Heart right ventricle (tissue), 16 donors: ENCODE data around the gene CACNA1B. TPM values are rescaled to one million over a fixed set of nuclear protein-coding genes. Genes with fewer than 3 reads are reported as not detected.

ENCODE experiments used
- ATAC-seq, 8 donors: fragments of 200-7000 bp; cut with Tn5 transposase; one replicate each; pipeline ENCODE4 v1.9.1; 2020; ENCODE audit warnings: mild to moderate bottlenecking in 8 of 8, moderate library complexity in 8 of 8, moderate number of reproducible peaks in 1 of 8
- DNase-seq, 2 donors: peaks; one replicate each; pipeline ENCODE4 v3.0.0-alpha.2; 2020
- H3K27ac ChIP-seq, 10 donors: fragments of 200-600 bp; sonication (generic) in 2 of 10; one replicate each; pipeline versions ENCODE4 v1.5.0 to v1.8.0; 2020 to 2022; ENCODE audit warnings: mild to moderate bottlenecking in 3 of 10
- H3K27me3 ChIP-seq, 7 donors: fragments of 200-600 bp; one replicate each; pipeline ENCODE4 v1.8.0; 2021 to 2022; ENCODE audit warnings: mild to moderate bottlenecking in 2 of 7
- H3K36me3 ChIP-seq, 9 donors: fragments of 200-600 bp; sonication (generic) in 1 of 9; one replicate each; pipeline versions ENCODE4 v1.5.0 to v1.8.0; 2020 to 2022; ENCODE audit warnings: mild to moderate bottlenecking in 2 of 9
- H3K4me1 ChIP-seq, 9 donors: fragments of 200-600 bp; sonication (generic) in 1 of 9; one replicate each; pipeline versions ENCODE4 v1.5.0 to v1.8.0; 2020 to 2022; ENCODE audit warnings: mild to moderate bottlenecking in 4 of 9
- H3K4me3 ChIP-seq, 10 donors: fragments of 200-600 bp; sonication (generic) in 2 of 10; one replicate each; pipeline versions ENCODE4 v1.5.0 to v1.8.0; 2020 to 2022; ENCODE audit warnings: mild to moderate bottlenecking in 7 of 10, moderate library complexity in 2 of 10
- H3K9me3 ChIP-seq, 11 donors: fragments of 200-600 bp in 10 of 11; sonication (generic) in 2 of 11; one replicate each; pipeline versions ENCODE4 v1.5.0 to v1.8.0; 2013 to 2022; ENCODE audit warnings: mild to moderate bottlenecking in 2 of 11, control low read depth in 1 of 11, moderate library complexity in 1 of 11
- CTCF ChIP-seq, 9 donors: fragments of 200-600 bp; sonication (generic) in 2 of 9; IDR thresholded peaks; one replicate each; pipeline versions ENCODE4 v1.5.0 to v1.8.0; 2021 to 2022; ENCODE audit warnings: antibody characterized with exemption in 9 of 9, mild to moderate bottlenecking in 5 of 9, moderate library complexity in 1 of 9
- WGBS, 2 donors: extraction: QIAGEN DNeasy Blood & Tissue Kit; methylation state at CpG; one replicate each; pipeline ENCODE4 v1.1.7; 2013; ENCODE audit warnings: inconsistent platforms in 1 of 2; 5-methylcytosine and 5-hydroxymethylcytosine counted together
- intact Hi-C, 10 donors: fragments of 100-400 bp; cut with DNase I; formaldehyde crosslinking; loops; one replicate each; pipeline versions ENCODE4 v1.11.1 to v1.14.2; 2022
- polyA plus RNA-seq, 2 donors: library from polyadenylated mRNA; stranded (reverse); fragments of 200-250 nt; gene quantifications; one replicate each; pipeline ENCODE4 v1.2.3, GENCODE V29; 2013
- total RNA-seq, 10 donors: library from RNA; stranded (reverse); fragmentation: NEBNext Ultra II Directional in 3 of 10; extraction: Animal tissue kit (Norgen Biotek cat#: 25700) in 3 of 10; gene quantifications; one replicate each; pipeline versions ENCODE4 v1.2.1 to v1.2.4, GENCODE V29; 2021 to 2023
- donor health status: Arrhythmogenic right ventricular cardiomyopathy.
- donor health status: ischemic (EF 13 %, LVEDD 7.1; RV severe dilation, severe dysfunction).
- donor health status: healthy with polysubstance abuse.
- donor health status: DM: no; HTN: yes; CAD: no.
- donor health status: DM: no; HTN: no; CAD: no.
- donor health status: ischemic (EF 25% LVEDD 6.9; RV normal size, moderate dysfunction).
- donor health status: ischemic (EF 25% LVEDD 5.7; RV mildly dilated, moderate dysfunction).
- donor health status: healthy.
- donor health status: DM: yes; HTN: yes; CAD: no.
- donor health status: Ischemic cardiomyopathy.
- donor health status: ischemic (EF 35%, LVEDD 5.7; RV mildly dilated, moderate dysfunction).
- donor health status: nonischemic (EF 11% LVEDD 7.7; RV severe dilation, severe dysfunction).
- donor health status: DM: yes; HTN: yes; CAD: no.
- donor health status: PGD.
- donor health status: ischemic (EF 29% LVEDD 5.4; RV normal size, mild dysfunction).
- donor health status: nonischemic (EF 23%, LVEDD 6.1; RV moderate dilation, normal function).

CACNA1B gene
- total and polyA plus RNA-seq, 12 donors: under 0.01 to 0.66 (median 0.15) TPM; not detected in 1

GRCh38 chr9:138037140-138037539, 159.6 kb downstream of the CACNA1B start:
- peaks cover 0 to 9% (median 0%) of the 10 kb centered on the region in 11 donors for H3K9me3 ChIP-seq
- no peak overlapping the region for H3K27ac ChIP-seq
- 92% methylated on average over 6 of the region's 6 CpGs for WGBS, 2 donors
- H3K36me3 ChIP-seq: no peaks in the 10 kb centered on the region
- DNase-seq (no peak), ATAC-seq (no peak)
- H3K4me3 ChIP-seq: no peak overlapping the region
- intact Hi-C loops: no loop called here
- H3K4me1 ChIP-seq: peaks cover 0 to 6% (median 0%) of the 10 kb centered on the region in 9 donors
- TF ChIP-seq CTCF (IDR thresholded peaks at IDR 0.05): no peak
- H3K27me3 ChIP-seq: peaks cover 0 to 32% (median 20%) of the 10 kb centered on the region in 7 donors

- intact Hi-C loops: no loop called here
- DNase-seq (peak in 1 of 2 donors; percentile 20), ATAC-seq (peak; percentile 46 to 95 (median 86))
- H3K36me3 ChIP-seq: no peaks in the 10 kb centered on the region
- H3K27ac ChIP-seq: no peak overlapping the region
- H3K9me3 ChIP-seq: no peaks in the 10 kb centered on the region
- TF ChIP-seq CTCF (IDR thresholded peaks at IDR 0.05): no peak
- no peak overlapping the region for H3K4me3 ChIP-seq
- H3K27me3 ChIP-seq: peaks cover 0 to 27% (median 17%) of the 10 kb centered on the region in 7 donors
- H3K4me1 ChIP-seq: peaks cover 0 to 6% (median 0%) of the 10 kb centered on the region in 9 donors
- 3 to 9% methylated on average over 7 of the region's 7 CpGs for WGBS, 2 donors
These were observed 160.7 kb downstream of the CACNA1B start for GRCh38 chr9:138038244-138038671.

- 78 to 84% methylated on average over 17 of the region's 17 CpGs for WGBS, 2 donors
- TF ChIP-seq CTCF (IDR thresholded peaks at IDR 0.05): no peak
- Histone ChIP-seq H3K4me3 (no peak overlapping the region), H3K36me3 (no peaks in the 10 kb centered on the region), H3K4me1 (peaks cover 0 to 6% (median 0%) of the 10 kb centered on the region in 9 donors), H3K27ac (no peak overlapping the region), H3K9me3 (no peaks in the 10 kb centered on the region), H3K27me3 (peaks cover 0 to 13% (median 0%) of the 10 kb centered on the region in 7 donors)
- intact Hi-C loops: no loop called here
- DNase-seq (no peak), ATAC-seq (no peak)
These were observed 163.2 kb downstream of the CACNA1B start for GRCh38 chr9:138040446-138041430.

- no peaks in the 10 kb centered on the region for H3K9me3 ChIP-seq
- intact Hi-C loops: no loop called here
- no peak overlapping the region for H3K4me3 ChIP-seq
- 89 to 94% methylated on average over 7 of the region's 7 CpGs for WGBS, 2 donors
- no peak for DNase-seq
- no peaks in the 10 kb centered on the region for H3K36me3 ChIP-seq
- no peak overlapping the region for H3K27ac ChIP-seq
- no peak for TF ChIP-seq CTCF (IDR thresholded peaks at IDR 0.05)
- no peak for ATAC-seq
- H3K4me1 ChIP-seq: peaks cover 0 to 6% (median 0%) of the 10 kb centered on the region in 9 donors
- peaks cover 0 to 13% (median 0%) of the 10 kb centered on the region in 7 donors for H3K27me3 ChIP-seq
These were observed 164.6 kb downstream of the CACNA1B start for GRCh38 chr9:138042146-138042545.
